Stomach (tissue), 9 donors: ENCODE results near the gene AMHR2. TPM values are rescaled to one million over a fixed set of nuclear protein-coding genes. Genes with fewer than 3 reads are reported as not detected.

Source experiments
- DNase-seq, 2 donors: peaks; one replicate each; pipeline versions ENCODE4 v3.0.0 to v3.0.0-alpha.2; 2013 to 2019
- H3K27ac ChIP-seq, 5 donors: fragments of 200-600 bp in 4 of 5; sonication (generic) in 4 of 5; one replicate each; pipeline ENCODE4 v1.5.1; 2013 to 2019; ENCODE audit warnings: mild to moderate bottlenecking in 1 of 5, moderate library complexity in 1 of 5
- H3K27me3 ChIP-seq, 3 donors: fragments of 200-600 bp; sonication (generic); one replicate each; pipeline ENCODE4 v1.5.1; 2017 to 2019; ENCODE audit warnings: mixed run types in 1 of 3
- H3K36me3 ChIP-seq, 4 donors: fragments of 200-600 bp; sonication (generic); 1 replicate in 3 of 4; 2 replicates in 1 of 4; pipeline ENCODE4 v1.5.1; 2016 to 2019
- H3K4me1 ChIP-seq, 4 donors: fragments of 200-600 bp; sonication (generic); one replicate each; pipeline ENCODE4 v1.5.1; 2016 to 2019
- H3K4me3 ChIP-seq, 4 donors: fragments of 200-600 bp; sonication (generic) in 3 of 4; one replicate each; pipeline ENCODE4 v1.5.1; 2016 to 2019; ENCODE audit warnings: mild to moderate bottlenecking in 1 of 4
- H3K9me3 ChIP-seq, 4 donors: fragments of 200-600 bp; sonication (generic); one replicate each; pipeline ENCODE4 v1.5.1; 2016 to 2019
- EP300 ChIP-seq: sonication (generic); formaldehyde crosslinking; IDR thresholded peaks from one replicate; pipeline ENCODE4 v1.6.1; 2017; ENCODE audit warnings: antibody characterized with exemption
- POLR2A ChIP-seq, 4 donors: fragments of 450-650 bp; IDR thresholded peaks; one replicate each; pipeline ENCODE4 v1.6.1; 2016; ENCODE audit warnings: antibody characterized with exemption in 4 of 4, control low read depth in 2 of 4, mild to moderate bottlenecking in 1 of 4, moderate library complexity in 1 of 4
- POLR2AphosphoS5 ChIP-seq, 3 donors: sonication (generic); formaldehyde crosslinking; IDR thresholded peaks; one replicate each; pipeline ENCODE4 v1.6.1; 2016; ENCODE audit warnings: antibody characterized with exemption in 3 of 3
- WGBS, 5 donors: extraction: QIAGEN DNeasy Blood & Tissue Kit in 3 of 5; methylation state at CpG; one replicate each; pipeline versions ENCODE4 v1.1.5 to v1.1.7; 2013 to 2018; 5-methylcytosine and 5-hydroxymethylcytosine counted together
- intact Hi-C: fragments of 100-400 bp; cut with DNase I; formaldehyde crosslinking; loops from one replicate; pipeline ENCODE4 v1.15.1; 2023; ENCODE audit warnings: low total_unique reads
- polyA plus RNA-seq, 3 donors: library from polyadenylated mRNA; stranded (reverse); fragments of 200-250 nt; gene quantifications; one replicate each; pipeline ENCODE4 v1.2.3, GENCODE V29; 2013
- total RNA-seq, 5 donors: library from RNA; depleted of rRNA; stranded (reverse); fragments of >200 nt; gene quantifications; one replicate each; pipeline versions ENCODE4 v1.1.0 to v1.2.3, GENCODE V29; 2014 to 2016
- TF ChIP-seq, protein P1 (sequence below), 7 experiments: fragments of 450-650 bp in 4 of 7; fragments of 200-600 bp in 3 of 7; sonication (generic) in 3 of 7; IDR thresholded peaks; one replicate each; pipeline ENCODE4 v1.5.1; 2016 to 2019; ENCODE audit warnings: antibody characterized with exemption in 7 of 7, control low read depth in 2 of 7, mild to moderate bottlenecking in 1 of 7
- donor health status: healthy with polysubstance abuse.
- donor health status: Bipolar disorder and iron deficiency.
- donor health status: healthy.

Gene AMHR2
- total and polyA plus RNA-seq, 8 donors, result 0.23 to 1.8 (median 0.25) TPM; not detected in 5

DNA sequence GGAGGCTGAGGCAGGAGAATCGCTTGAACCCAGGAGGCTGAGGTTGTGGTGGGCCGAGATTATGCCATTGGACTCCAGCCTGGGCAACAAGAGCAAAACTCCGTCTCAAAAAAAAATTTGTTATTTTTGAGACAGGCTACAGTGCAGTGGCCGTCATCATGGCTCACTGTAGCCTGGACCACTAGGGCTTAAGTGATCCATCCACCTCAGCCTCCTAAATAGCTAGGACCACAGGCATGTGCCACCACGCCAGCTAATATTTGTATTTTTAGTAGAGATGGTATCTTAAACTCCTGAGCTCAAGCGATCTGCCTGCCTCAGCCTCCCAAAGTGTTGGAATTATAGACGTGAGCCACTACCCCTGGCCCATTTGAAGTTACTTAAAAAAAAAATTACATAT is 27.3 kb downstream of the AMHR2 start:
- Histone ChIP-seq H3K4me3 (no peak overlapping the region), H3K27me3 (no peaks in the 10 kb centered on the region), H3K36me3 (peaks cover 29 to 53% (median 49%) of the 10 kb centered on the region in 4 donors), H3K4me1 (peaks cover 20 to 42% (median 28%) of the 10 kb centered on the region in 4 donors), H3K9me3 (no peaks in the 10 kb centered on the region), H3K27ac (peak overlapping the region in 1 of 5 donors; percentile 99)
- 83 to 90% (median 85%) methylated on average over 7 of the region's 7 CpGs for WGBS, 5 donors
- intact Hi-C loops, result no loop called here
- TF ChIP-seq POLR2A (IDR thresholded peaks at IDR 0.05), result no peak
- TF ChIP-seq, protein P1, sequence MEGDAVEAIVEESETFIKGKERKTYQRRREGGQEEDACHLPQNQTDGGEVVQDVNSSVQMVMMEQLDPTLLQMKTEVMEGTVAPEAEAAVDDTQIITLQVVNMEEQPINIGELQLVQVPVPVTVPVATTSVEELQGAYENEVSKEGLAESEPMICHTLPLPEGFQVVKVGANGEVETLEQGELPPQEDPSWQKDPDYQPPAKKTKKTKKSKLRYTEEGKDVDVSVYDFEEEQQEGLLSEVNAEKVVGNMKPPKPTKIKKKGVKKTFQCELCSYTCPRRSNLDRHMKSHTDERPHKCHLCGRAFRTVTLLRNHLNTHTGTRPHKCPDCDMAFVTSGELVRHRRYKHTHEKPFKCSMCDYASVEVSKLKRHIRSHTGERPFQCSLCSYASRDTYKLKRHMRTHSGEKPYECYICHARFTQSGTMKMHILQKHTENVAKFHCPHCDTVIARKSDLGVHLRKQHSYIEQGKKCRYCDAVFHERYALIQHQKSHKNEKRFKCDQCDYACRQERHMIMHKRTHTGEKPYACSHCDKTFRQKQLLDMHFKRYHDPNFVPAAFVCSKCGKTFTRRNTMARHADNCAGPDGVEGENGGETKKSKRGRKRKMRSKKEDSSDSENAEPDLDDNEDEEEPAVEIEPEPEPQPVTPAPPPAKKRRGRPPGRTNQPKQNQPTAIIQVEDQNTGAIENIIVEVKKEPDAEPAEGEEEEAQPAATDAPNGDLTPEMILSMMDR (IDR thresholded peaks at IDR 0.05), result no peak
- DNase-seq, result no peak

DNA sequence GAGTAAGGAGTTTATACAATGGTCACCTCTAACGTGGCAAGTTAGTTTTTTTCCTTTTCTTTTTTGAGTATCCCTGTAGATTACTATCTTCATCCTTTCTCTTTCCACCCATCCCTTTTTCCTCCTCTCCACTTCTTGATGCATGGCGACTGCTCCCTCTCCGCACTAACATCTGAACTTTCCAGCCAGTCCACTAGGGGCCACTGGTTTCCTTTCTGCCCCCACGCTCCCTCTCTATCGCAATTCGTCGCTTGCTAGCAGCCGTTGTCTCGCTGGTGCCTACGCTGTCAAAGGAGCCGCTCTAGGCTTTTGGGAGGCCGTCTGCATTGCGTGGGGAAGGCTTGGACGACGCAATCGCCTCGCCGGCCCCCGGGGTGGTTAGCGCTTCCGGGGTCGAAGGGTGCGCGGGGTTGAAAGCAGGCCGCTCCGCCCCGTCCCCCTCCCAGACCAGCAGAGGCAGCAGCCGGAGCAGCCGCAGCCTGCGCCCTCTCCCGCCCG is 28.1 kb downstream of the AMHR2 start, which contains the start of gene PCBP2:
TSS of gene PCBP2 (plus strand) at position 442 of the 498 bp plus-strand sequence. CDS start 2,699 bp downstream, outside the sequence.
- Histone ChIP-seq H3K9me3 (no peaks in the 10 kb centered on the region), H3K4me1 (peaks cover 20 to 48% (median 33%) of the 10 kb centered on the region in 4 donors), H3K36me3 (peaks cover 30 to 53% (median 49%) of the 10 kb centered on the region in 4 donors), H3K4me3 (peak within 1 kb of the TSS; percentile 74 to 89 (median 82)), H3K27ac (peak within 1 kb of the TSS; percentile 96 to 99 (median 98)), H3K27me3 (no peaks in the 10 kb centered on the region)
- intact Hi-C loops, result no loop called here
- WGBS, 5 donors, result 0 to 1% (median 0%) methylated on average over 18 to 30 of the region's 32 CpGs
- DNase-seq, result peak; percentile 97 to 100
- TF ChIP-seq, protein P1 (IDR thresholded peaks at IDR 0.05), result peak in 5 of 7 experiments; percentile 68 to 99 (median 87)
- TF ChIP-seq EP300 (no peak), POLR2A (IDR thresholded peaks at IDR 0.05) (peak in 1 of 4 donors; percentile 53), POLR2AphosphoS5 (IDR thresholded peaks at IDR 0.05) (peak; percentile 92 to 98 (median 92))

DNA sequence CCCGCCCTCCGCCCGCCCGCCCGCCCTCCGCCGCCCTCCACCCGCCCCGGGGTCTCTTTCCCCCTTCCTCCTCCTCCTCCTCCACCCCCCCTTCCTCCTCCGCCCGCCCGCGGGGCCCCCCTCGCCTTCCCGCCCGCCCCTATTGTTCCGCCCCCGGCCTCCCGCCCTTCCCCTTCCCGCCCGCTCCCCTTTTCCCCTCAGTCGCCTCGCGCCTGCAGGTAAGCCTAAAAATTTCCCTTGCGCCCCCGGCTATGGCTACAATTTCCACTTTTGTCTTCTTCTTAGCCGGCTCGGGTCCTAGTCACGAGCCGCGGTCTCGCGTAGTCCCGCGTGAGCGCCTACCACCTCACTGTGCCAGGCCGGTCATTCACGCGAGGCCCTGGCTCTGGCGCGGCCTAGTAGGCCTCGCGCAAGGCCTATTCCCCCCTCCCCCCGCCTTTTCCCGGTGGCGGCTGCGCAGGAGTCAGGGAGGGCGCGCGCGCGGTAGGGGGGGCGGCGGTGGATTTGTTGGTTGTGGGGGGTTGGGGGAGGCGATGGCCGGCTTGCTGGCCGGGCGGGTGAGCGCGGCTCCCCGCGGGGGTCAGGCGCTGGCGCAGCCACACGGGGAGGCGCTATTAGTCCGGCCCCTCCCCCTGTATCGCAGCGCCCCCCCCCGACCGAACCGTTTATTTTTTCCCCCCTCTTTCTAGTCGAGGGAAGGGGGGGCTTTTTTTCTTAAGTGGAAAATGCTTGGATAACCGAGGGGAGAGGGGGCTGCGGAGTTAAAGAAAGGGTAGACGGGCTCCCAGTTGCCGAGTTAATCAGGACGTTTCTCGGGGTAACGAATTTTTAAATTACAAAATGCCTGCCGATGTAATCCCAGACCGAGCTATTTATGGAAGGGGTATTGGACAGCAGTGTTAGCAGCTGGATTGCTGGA is 28.8 kb downstream of the AMHR2 start:
- 0 to 2% (median 1%) methylated on average over 33 to 62 of the region's 82 CpGs for WGBS, 5 donors
- Histone ChIP-seq H3K27me3 (no peaks in the 10 kb centered on the region), H3K36me3 (peaks cover 33 to 53% (median 49%) of the 10 kb centered on the region in 4 donors), H3K4me3 (peak overlapping the region; percentile 74 to 89 (median 82)), H3K4me1 (peaks cover 20 to 55% (median 37%) of the 10 kb centered on the region in 4 donors), H3K27ac (peak overlapping the region; percentile 96 to 99 (median 98)), H3K9me3 (no peaks in the 10 kb centered on the region)
- peak; percentile 86 to 96 for DNase-seq
- TF ChIP-seq, protein P1 (IDR thresholded peaks at IDR 0.05), result peak in 4 of 7 experiments; percentile 16 to 40 (median 22)
- TF ChIP-seq POLR2AphosphoS5 (IDR thresholded peaks at IDR 0.05) (peak in 2 of 3 donors; percentile 53 to 70), EP300 (no peak), POLR2A (IDR thresholded peaks at IDR 0.05) (no peak)
- intact Hi-C loops, result no loop called here

DNA sequence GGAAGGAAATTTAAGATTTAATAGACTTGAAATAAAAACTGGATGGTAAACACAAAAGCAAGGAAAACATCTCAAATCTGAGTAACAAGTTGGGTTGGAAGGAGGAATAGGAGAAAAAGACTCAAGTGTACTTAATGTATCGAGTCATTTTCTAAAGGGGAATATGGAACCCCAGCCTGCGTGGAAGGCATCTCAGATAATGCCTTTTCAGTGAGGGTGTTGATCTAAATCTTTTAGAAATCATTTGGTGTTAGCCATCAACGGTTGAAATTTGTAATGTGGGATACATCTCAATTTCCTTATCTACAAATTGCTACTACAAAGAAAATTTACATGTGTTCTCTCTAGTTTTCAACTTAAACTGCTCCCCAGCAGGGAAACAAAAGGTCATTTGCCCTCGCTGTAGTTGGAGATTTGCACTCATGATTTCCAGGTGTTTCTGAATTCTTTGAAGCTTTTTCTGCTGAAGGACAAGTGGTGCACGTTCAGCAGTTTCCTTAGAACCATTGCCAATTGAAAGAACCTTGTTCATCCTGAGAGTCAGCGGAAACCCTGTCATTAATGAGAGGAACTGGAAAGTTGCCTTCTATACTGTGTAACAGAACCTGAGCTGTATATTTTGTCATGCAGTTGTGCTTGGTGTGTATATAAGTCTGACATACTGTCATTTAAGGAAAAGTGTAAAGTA is 30.4 kb downstream of the AMHR2 start:
- H3K27me3 ChIP-seq, result no peaks in the 10 kb centered on the region
- 16 to 23% (median 22%) methylated on average over 6 of the region's 6 CpGs for WGBS, 5 donors
- peak overlapping the region in 1 of 5 donors; percentile 98 for H3K27ac ChIP-seq
- peaks cover 20 to 63% (median 37%) of the 10 kb centered on the region in 4 donors for H3K4me1 ChIP-seq
- H3K4me3 ChIP-seq, result peak overlapping the region in 2 of 4 donors; percentile 78 to 86
- H3K9me3 ChIP-seq, result no peaks in the 10 kb centered on the region
- H3K36me3 ChIP-seq, result peaks cover 49 to 53% (median 51%) of the 10 kb centered on the region in 4 donors
- no peak for DNase-seq
- intact Hi-C loops, result no loop called here
- TF ChIP-seq EP300 (no peak), POLR2AphosphoS5 (IDR thresholded peaks at IDR 0.05) (no peak), POLR2A (IDR thresholded peaks at IDR 0.05) (no peak)
- TF ChIP-seq, protein P1 (IDR thresholded peaks at IDR 0.05), result no peak
